ENCODE measurements around the gene POLK.

The POLK gene

GRCh38 chr5:75611311-75612225 is 99.9 kb downstream of the POLK start, which contains the start of gene ANKDD1B:
TSS of gene ANKDD1B (plus strand) at chr5:75611453. CDS start at chr5:75611635, 182 bp downstream.
- DNase-seq, result no peak

- no peak for DNase-seq
Observed at GRCh38 chr5:75612226-75612569, 100.5 kb downstream of the POLK start.

- DNase-seq, result no peak
Observed at GRCh38 chr5:75612901-75613300, 101.2 kb downstream of the POLK start.

- DNase-seq, result no peak
Observed at GRCh38 chr5:75614176-75614575, 102.5 kb downstream of the POLK start.

- no peak for DNase-seq
Observed at GRCh38 chr5:75616371-75616881, 104.7 kb downstream of the POLK start.

GRCh38 chr5:75616971-75617621 is 105.4 kb downstream of the POLK start:
- DNase-seq, result no peak

- no peak for DNase-seq
Observed at GRCh38 chr5:75617736-75618352, 106.2 kb downstream of the POLK start.

- DNase-seq, result no peak
Observed at GRCh38 chr5:75620184-75620959, 108.7 kb downstream of the POLK start.

- no peak for DNase-seq
Observed at GRCh38 chr5:75622564-75622963, 110.9 kb downstream of the POLK start.

GRCh38 chr5:75623846-75624245 is 112.2 kb downstream of the POLK start:
- no peak for DNase-seq

- no peak for DNase-seq
Observed at GRCh38 chr5:75626959-75627358, 115.3 kb downstream of the POLK start.

- no peak for DNase-seq
Observed at GRCh38 chr5:75627801-75628200, 116.1 kb downstream of the POLK start.

GRCh38 chr5:75630875-75631274 is 119.2 kb downstream of the POLK start:
- DNase-seq, result no peak

GRCh38 chr5:75632321-75632720 is 120.6 kb downstream of the POLK start:
- DNase-seq, result no peak

- DNase-seq, result no peak
Observed at GRCh38 chr5:75637949-75638348, 126.3 kb downstream of the POLK start.

GRCh38 chr5:75639535-75640311 is 128.0 kb downstream of the POLK start:
- DNase-seq, result no peak

GRCh38 chr5:75640395-75640794 is 128.7 kb downstream of the POLK start:
- DNase-seq, result no peak

GRCh38 chr5:75640826-75641225 is 129.1 kb downstream of the POLK start:
- no peak for DNase-seq

GRCh38 chr5:75648712-75649111 is 137.0 kb downstream of the POLK start:
- DNase-seq, result no peak

Measured in NCI-H1092 (cell line).